Measurements from ENCODE around the gene HHLA2. TPM values are rescaled to one million over a fixed set of nuclear protein-coding genes. Genes with fewer than 3 reads are reported as not detected.

HHLA2 gene
- polyA plus RNA-seq, 1 donor (not counting 4 experiments of a cell fraction or from before 2014, with no cell fraction given): not detected

DNA sequence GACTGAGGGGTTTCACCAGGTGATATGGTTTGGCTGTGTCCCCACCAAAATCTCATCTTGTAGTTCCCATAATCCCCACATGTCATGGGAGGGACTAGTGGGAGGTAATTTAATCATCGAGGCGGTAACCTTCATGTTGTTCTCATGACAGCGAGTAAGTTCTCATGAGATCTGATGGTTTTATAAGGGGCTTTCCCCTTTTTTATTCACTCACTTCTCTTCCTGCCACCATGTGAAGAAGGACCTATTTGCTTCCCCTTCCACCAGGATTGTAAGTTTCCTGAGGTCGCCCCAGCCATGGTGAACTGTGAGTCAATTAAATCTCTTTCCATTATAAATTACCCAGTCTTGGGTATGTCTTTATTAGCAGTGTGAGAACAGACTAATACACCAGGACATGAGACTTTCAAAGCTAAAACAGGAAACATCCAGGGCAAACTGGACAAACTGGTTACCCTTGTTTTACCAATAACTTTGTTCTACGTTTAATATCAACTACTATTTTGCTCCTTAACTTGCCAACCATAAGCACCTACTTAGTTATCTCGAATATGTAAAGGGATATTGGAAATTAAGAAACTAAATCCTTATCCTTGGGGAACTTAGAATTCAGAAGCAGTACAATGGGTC is 115.9 kb downstream of the HHLA2 start:
- Histone ChIP-seq H2AFZ (ENCODE audit: control insufficient read depth, low read length) (peak overlapping the region; percentile 21), H3K27ac (ENCODE audit: control insufficient read depth, insufficient read depth, low read length) (no peak overlapping the region)

DNA sequence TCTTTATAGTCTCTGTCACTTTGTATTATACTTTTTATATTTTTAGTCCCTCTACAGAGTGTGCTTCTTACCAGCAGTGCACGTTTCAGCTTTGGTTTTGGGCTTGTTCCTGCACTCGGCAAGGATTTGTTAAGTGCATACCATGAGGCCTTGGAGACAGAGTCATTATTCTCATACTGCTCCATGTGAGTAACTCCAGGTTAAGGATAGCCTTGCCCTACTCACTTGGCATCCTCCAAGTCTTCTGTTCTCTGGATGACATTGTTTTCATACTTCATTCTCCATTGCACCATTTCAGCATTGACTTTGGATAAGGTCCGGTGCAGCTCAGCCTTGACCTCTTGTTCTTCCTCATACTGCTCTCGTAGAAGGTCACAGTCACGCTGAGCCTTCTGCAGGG is 117.7 kb downstream of the HHLA2 start:
- no peaks in the 10 kb centered on the region for H3K9me1 ChIP-seq (ENCODE audit: control insufficient read depth, extremely low read depth, insufficient read depth, low read length)
- no peaks in the 10 kb centered on the region for H3K27me3 ChIP-seq (ENCODE audit: control insufficient read depth, extremely low read depth, insufficient read depth, low read length)
- no peak for DNase-seq (ENCODE audit: low read depth, low spot score)
- no peaks in the 10 kb centered on the region for H4K20me1 ChIP-seq (ENCODE audit: control insufficient read depth, extremely low read depth, insufficient read depth, low read length)
- H3K4me1 ChIP-seq (ENCODE audit: control insufficient read depth, extremely low read depth, insufficient read depth, low read length): peaks cover 13% of the 10 kb centered on the region
- dilution Hi-C loops (cut with MboI; ENCODE audit: extremely low pct_ligation_motif_present, low sequenced_read_pairs): no loop called here
- no peak overlapping the region for H3K4me3 ChIP-seq (ENCODE audit: control insufficient read depth in 2 of 3, extremely low read depth in 1 of 3, insufficient read depth in 2 of 3, low read depth in 1 of 3, low read length in 3 of 3)
- H3K9me3 ChIP-seq (ENCODE audit: control insufficient read depth, low read depth, low read length): no peaks in the 10 kb centered on the region
- H3K79me2 ChIP-seq (ENCODE audit: control insufficient read depth, insufficient read depth, low read length): no peaks in the 10 kb centered on the region
- H3K36me3 ChIP-seq (ENCODE audit: control insufficient read depth in 2 of 2, extremely low read depth in 1 of 2, insufficient read depth in 2 of 2, low read length in 2 of 2): no peaks in the 10 kb centered on the region
- no peak for TF ChIP-seq EZH2 (IDR thresholded peaks at IDR 0.05; ENCODE audit: low read length)
- TF ChIP-seq, protein P1, sequence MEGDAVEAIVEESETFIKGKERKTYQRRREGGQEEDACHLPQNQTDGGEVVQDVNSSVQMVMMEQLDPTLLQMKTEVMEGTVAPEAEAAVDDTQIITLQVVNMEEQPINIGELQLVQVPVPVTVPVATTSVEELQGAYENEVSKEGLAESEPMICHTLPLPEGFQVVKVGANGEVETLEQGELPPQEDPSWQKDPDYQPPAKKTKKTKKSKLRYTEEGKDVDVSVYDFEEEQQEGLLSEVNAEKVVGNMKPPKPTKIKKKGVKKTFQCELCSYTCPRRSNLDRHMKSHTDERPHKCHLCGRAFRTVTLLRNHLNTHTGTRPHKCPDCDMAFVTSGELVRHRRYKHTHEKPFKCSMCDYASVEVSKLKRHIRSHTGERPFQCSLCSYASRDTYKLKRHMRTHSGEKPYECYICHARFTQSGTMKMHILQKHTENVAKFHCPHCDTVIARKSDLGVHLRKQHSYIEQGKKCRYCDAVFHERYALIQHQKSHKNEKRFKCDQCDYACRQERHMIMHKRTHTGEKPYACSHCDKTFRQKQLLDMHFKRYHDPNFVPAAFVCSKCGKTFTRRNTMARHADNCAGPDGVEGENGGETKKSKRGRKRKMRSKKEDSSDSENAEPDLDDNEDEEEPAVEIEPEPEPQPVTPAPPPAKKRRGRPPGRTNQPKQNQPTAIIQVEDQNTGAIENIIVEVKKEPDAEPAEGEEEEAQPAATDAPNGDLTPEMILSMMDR (optimal IDR thresholded peaks at IDR 0.05 in 1 of 3, IDR thresholded peaks at IDR 0.05 in 1 of 3, conservative IDR thresholded peaks at IDR 0.05 in 1 of 3; ENCODE audit: extremely low read depth in 1 of 3, insufficient read depth in 2 of 3, low read length in 3 of 3): no peak
- no peak for FAIRE-seq
- no peak overlapping the region for H3K4me2 ChIP-seq (ENCODE audit: control insufficient read depth, extremely low read depth, insufficient read depth, low read depth, low read length)
- no peak overlapping the region for H3K9ac ChIP-seq (ENCODE audit: control insufficient read depth, extremely low read depth, insufficient read depth, low read length)
- no peak overlapping the region for H2AFZ ChIP-seq (ENCODE audit: control insufficient read depth, low read length)
- no peak overlapping the region for H3K27ac ChIP-seq (ENCODE audit: control insufficient read depth, insufficient read depth, low read length)

More for the DNA sequence above, 115.9 kb downstream of the HHLA2 start:
- Histone ChIP-seq H3K4me2 (ENCODE audit: control insufficient read depth, extremely low read depth, insufficient read depth, low read depth, low read length) (peak overlapping the region; percentile 12), H3K4me3 (ENCODE audit: control insufficient read depth in 2 of 3, extremely low read depth in 1 of 3, insufficient read depth in 2 of 3, low read depth in 1 of 3, low read length in 3 of 3) (no peak overlapping the region), H4K20me1 (ENCODE audit: control insufficient read depth, extremely low read depth, insufficient read depth, low read length) (no peaks in the 10 kb centered on the region), H3K9me1 (ENCODE audit: control insufficient read depth, extremely low read depth, insufficient read depth, low read length) (no peaks in the 10 kb centered on the region), H3K4me1 (ENCODE audit: control insufficient read depth, extremely low read depth, insufficient read depth, low read length) (peaks cover 13% of the 10 kb centered on the region), H3K9ac (ENCODE audit: control insufficient read depth, extremely low read depth, insufficient read depth, low read length) (no peak overlapping the region), H3K79me2 (ENCODE audit: control insufficient read depth, insufficient read depth, low read length) (no peaks in the 10 kb centered on the region), H3K36me3 (ENCODE audit: control insufficient read depth in 2 of 2, extremely low read depth in 1 of 2, insufficient read depth in 2 of 2, low read length in 2 of 2) (no peaks in the 10 kb centered on the region), H3K9me3 (ENCODE audit: control insufficient read depth, low read depth, low read length) (no peaks in the 10 kb centered on the region), H3K27me3 (ENCODE audit: control insufficient read depth, extremely low read depth, insufficient read depth, low read length) (no peaks in the 10 kb centered on the region)
- DNase-seq (ENCODE audit: low read depth, low spot score) (no peak), FAIRE-seq (no peak)
- TF ChIP-seq EZH2 (IDR thresholded peaks at IDR 0.05; ENCODE audit: low read length): no peak
- TF ChIP-seq, protein P1 (optimal IDR thresholded peaks at IDR 0.05 in 1 of 3, IDR thresholded peaks at IDR 0.05 in 1 of 3, conservative IDR thresholded peaks at IDR 0.05 in 1 of 3; ENCODE audit: extremely low read depth in 1 of 3, insufficient read depth in 2 of 3, low read length in 3 of 3): no peak
- dilution Hi-C loops (cut with MboI; ENCODE audit: extremely low pct_ligation_motif_present, low sequenced_read_pairs): no loop called here

Data from keratinocyte (primary cell).